PC-3 (cell line): ENCODE measurements around the gene ZNF780B. TPM values are rescaled to one million over a fixed set of nuclear protein-coding genes. Genes with fewer than 3 reads are reported as not detected.

Experiments used
- ATAC-seq: fragments of 200-7000 bp; cut with Tn5 transposase; 2 replicates; pipeline ENCODE4 v1.9.1; 2020; ENCODE audit warnings: mild to moderate bottlenecking, moderate library complexity
- BruUV-seq: library from RNA; stranded (reverse); fragments of 400-500 nt; replicated peaks from 2 replicates; lab custom pipeline; 2021; lab: Mats Ljungman, UMichigan
- CTCF ChIA-PET: fragments of 300-600 bp; sonication (Branson Sonifier 250); formaldehyde crosslinking; loops from one replicate; lab custom pipeline; 2022; ENCODE audit warnings: antibody characterized with exemption; lab: Charles Lee
- POLR2A ChIA-PET: fragments of 300-600 bp; sonication (Branson Sonifier 250); formaldehyde crosslinking; loops from one replicate; lab custom pipeline; 2022; ENCODE audit warnings: antibody characterized with exemption; ENCODE audit not compliant: unreplicated experiment; lab: Charles Lee
- DNase-seq: peaks from one replicate; pipeline ENCODE4 v3.0.0-alpha.2; 2015
- H2AFZ ChIP-seq: fragments of 300-600 bp; sonication (generic); 2 replicates; pipeline ENCODE4 v1.6.0; 2016; ENCODE audit warnings: antibody characterized with exemption, low read length
- H3F3A ChIP-seq: fragments of 300-600 bp; sonication (generic); one replicate; pipeline ENCODE4 v1.6.0; 2017; ENCODE audit warnings: antibody characterized with exemption, low read length, control low read depth, mild to moderate bottlenecking; ENCODE audit not compliant: unreplicated experiment
- H3K27ac ChIP-seq: fragments of 300-600 bp; sonication (generic); 2 replicates; pipeline ENCODE4 v1.5.1; 2016; ENCODE audit warnings: mild to moderate bottlenecking, low read length
- H3K27me3 ChIP-seq: fragments of 300-600 bp; sonication (generic); 2 replicates; pipeline ENCODE4 v1.6.1; 2016; ENCODE audit warnings: low read length, mixed read lengths
- H3K36me3 ChIP-seq: fragments of 300-600 bp; sonication (generic); 2 replicates; pipeline ENCODE4 v1.6.1; 2016; ENCODE audit warnings: low read depth, mixed run types, low read length, mixed read lengths
- H3K4me1 ChIP-seq: fragments of 300-600 bp; sonication (generic); 2 replicates; pipeline ENCODE4 v1.5.1; 2016; ENCODE audit warnings: low read length; ENCODE audit not compliant: insufficient read depth
- H3K4me2 ChIP-seq: fragments of 300-600 bp; sonication (generic); 2 replicates; pipeline ENCODE4 v1.6.0; 2016; ENCODE audit warnings: low read length
- H3K4me3 ChIP-seq: fragments of 300-600 bp; sonication (generic); 2 replicates; pipeline ENCODE4 v1.5.1; 2016; ENCODE audit warnings: mild to moderate bottlenecking, low read length, mixed read lengths
- H3K79me2 ChIP-seq: fragments of 300-600 bp; sonication (generic); 2 replicates; pipeline ENCODE4 v1.6.1; 2017; ENCODE audit warnings: low read length, mixed read lengths
- H3K9ac ChIP-seq: fragments of 300-600 bp; sonication (generic); 2 replicates; pipeline ENCODE4 v1.6.0; 2016; ENCODE audit warnings: mild to moderate bottlenecking, low read length
- H3K9me2 ChIP-seq: fragments of 300-600 bp; sonication (generic); replicated peaks from 2 replicates; pipeline ENCODE4 v1.6.1; 2016; ENCODE audit warnings: mixed run types, low read length, mixed read lengths
- H3K9me3 ChIP-seq: fragments of 300-600 bp; sonication (generic); 2 replicates; pipeline ENCODE4 v1.6.1; 2016; ENCODE audit warnings: low read length, mixed read lengths
- H4K20me1 ChIP-seq: fragments of 300-600 bp; sonication (generic); 2 replicates; pipeline ENCODE4 v1.6.1; 2016; ENCODE audit warnings: low read length, mixed read lengths
- EZH2 ChIP-seq: fragments of 300-600 bp; sonication (generic); IDR thresholded peaks from one replicate; pipeline ENCODE4 v1.6.1; 2017; ENCODE audit warnings: antibody characterized with exemption, mild to moderate bottlenecking, low read length; ENCODE audit not compliant: unreplicated experiment
- EZH2phosphoT487 ChIP-seq: fragments of 300-600 bp; sonication (generic); IDR thresholded peaks from 2 replicates; pipeline ENCODE4 v1.6.1; 2018; ENCODE audit warnings: mild to moderate bottlenecking, antibody characterized with exemption, low read length, borderline replicate concordance
- intact Hi-C: fragments of 100-400 bp; cut with micrococcal nuclease; formaldehyde crosslinking; loops from 2 replicates; pipeline ENCODE4 v1.9.0; 2023
- total RNA-seq: library from RNA; depleted of rRNA; stranded (reverse); fragments of >200 nt; gene quantifications from 2 replicates; pipeline ENCODE4 v1.2.3, GENCODE V29; 2014
- TF ChIP-seq, protein P1 (sequence below): fragments of 300-600 bp; sonication (generic); conservative IDR thresholded peaks from 2 replicates; pipeline ENCODE4 v1.5.1; 2017; ENCODE audit warnings: antibody characterized with exemption, low read depth, mild to moderate bottlenecking, low read length

Gene ZNF780B
- total RNA-seq, 1 experiment from 2014 or later: 7.1 TPM

DNA sequence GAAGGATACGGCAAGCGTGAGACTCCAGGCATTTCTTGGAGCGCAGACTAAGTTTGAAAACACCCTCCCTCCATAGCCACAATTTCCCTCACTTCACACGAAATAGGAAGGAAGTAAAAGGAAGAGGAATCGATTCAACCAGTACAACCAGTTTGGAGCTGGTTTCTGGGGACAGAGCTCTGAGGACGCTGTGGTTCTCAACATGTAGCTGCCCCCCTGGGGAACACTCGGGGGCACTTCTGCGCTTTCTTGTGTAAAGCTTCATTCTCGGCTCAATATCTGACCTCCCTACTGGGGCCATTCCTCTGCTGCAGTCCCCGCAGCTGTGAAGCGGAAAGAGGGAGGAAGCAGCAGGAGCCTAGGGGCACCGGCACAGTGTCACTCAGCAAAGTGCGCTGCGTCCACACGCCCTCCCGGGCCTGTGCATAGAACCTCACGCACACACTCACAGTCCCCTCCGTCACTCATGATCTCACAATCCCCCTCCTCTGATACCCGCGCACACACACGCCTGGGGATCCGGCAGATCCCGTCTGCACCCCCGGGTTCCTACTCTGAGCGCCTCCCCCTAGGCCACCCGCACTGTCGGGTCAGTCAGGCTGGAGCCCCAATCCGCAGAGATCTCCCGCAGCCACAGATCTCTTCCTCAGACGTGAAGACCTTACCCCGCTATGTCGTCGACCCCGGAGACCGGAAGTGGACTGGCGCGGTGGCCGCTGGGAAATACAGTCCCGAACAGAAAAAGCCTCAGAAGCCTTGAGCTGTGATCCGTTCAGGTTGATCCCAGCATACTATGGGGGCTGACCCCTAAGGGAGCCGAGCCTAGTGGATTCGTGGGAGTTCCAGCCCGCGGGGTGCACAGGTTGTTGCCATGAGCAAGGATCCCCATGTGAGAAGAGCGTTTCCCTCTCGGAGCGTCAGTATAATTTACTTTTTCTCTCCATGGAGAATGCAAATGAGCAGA is 34.5 kb upstream of the ZNF780B start, which contains the start of gene ZNF780A:
Gene ZNF780A (minus strand): TSS at position 703 of the 964 bp plus-strand sequence. CDS start 6,190 bp downstream, outside the sequence.
- Histone ChIP-seq H3K36me3 (0 out of 2 replicates have a peak, but pooled peaks cover 3% of the 10 kb centered on the region), H3F3A (no peaks in the 10 kb centered on the region), H3K27ac (peak within 1 kb of the TSS; percentile 61), H3K4me3 (peak within 1 kb of the TSS; percentile 92), H3K4me1 (0 out of 2 replicates have a peak, but pooled peaks cover 9% of the 10 kb centered on the region), H3K9me3 (no peaks in the 10 kb centered on the region), H3K9ac (peak within 1 kb of the TSS; percentile 82), H3K79me2 (peaks cover 39% of the 10 kb centered on the region), H4K20me1 (no peaks in the 10 kb centered on the region; the same call in 1 of the 2 replicates), H3K9me2 (no peaks in the 10 kb centered on the region), H3K4me2 (peak within 1 kb of the TSS; percentile 84), H3K27me3 (no peaks in the 10 kb centered on the region), H2AFZ (peak within 1 kb of the TSS; percentile 95)
- CTCF ChIA-PET: no interaction called here
- intact Hi-C loops: loop anchor here (10.0 kb wide), 1 partner anchor 106 kb away; no protein-coding TSS in a partner anchor
- DNase-seq (peak; percentile 55), ATAC-seq (peak; percentile 90)
- POLR2A ChIA-PET: interaction anchor here (0.6 to 1.6 kb wide), 3 partner anchors 20 to 1273 kb away, joined by 3 to 4 read pairs (median 3); partner anchors contain the start of genes B9D2 and PSMC4
- TF ChIP-seq EZH2phosphoT487 (no peak), EZH2 (no peak)
- TF ChIP-seq, protein P1, sequence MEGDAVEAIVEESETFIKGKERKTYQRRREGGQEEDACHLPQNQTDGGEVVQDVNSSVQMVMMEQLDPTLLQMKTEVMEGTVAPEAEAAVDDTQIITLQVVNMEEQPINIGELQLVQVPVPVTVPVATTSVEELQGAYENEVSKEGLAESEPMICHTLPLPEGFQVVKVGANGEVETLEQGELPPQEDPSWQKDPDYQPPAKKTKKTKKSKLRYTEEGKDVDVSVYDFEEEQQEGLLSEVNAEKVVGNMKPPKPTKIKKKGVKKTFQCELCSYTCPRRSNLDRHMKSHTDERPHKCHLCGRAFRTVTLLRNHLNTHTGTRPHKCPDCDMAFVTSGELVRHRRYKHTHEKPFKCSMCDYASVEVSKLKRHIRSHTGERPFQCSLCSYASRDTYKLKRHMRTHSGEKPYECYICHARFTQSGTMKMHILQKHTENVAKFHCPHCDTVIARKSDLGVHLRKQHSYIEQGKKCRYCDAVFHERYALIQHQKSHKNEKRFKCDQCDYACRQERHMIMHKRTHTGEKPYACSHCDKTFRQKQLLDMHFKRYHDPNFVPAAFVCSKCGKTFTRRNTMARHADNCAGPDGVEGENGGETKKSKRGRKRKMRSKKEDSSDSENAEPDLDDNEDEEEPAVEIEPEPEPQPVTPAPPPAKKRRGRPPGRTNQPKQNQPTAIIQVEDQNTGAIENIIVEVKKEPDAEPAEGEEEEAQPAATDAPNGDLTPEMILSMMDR: no peak
- BruUV-seq: TSS peak; percentile 74

DNA sequence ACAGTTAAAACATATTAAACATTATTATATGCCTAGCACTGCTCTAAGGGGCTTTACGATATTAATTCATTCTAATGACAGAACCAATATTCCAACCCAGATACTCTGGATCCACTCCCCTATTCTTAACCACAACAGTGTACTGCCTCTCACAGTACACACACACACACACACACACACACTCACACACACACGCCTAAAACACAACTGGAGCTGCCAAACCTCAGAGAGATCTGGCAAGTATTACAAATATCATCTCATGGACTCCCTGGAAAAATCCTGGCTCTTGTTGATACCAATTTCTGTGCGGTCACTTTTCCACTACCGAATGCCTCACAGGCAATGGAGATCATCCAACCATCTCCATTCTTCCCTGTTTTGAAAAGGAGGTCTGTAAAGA is 33.4 kb upstream of the ZNF780B start:
- no TSS peak for BruUV-seq
- peaks cover 39% of the 10 kb centered on the region for H3K79me2 ChIP-seq
- DNase-seq (no peak), ATAC-seq (no peak)
- TF ChIP-seq EZH2: no peak
- TF ChIP-seq, protein P1: no peak
- no peak for TF ChIP-seq EZH2phosphoT487
- H3K27ac ChIP-seq: 0 out of 2 replicates have a peak overlapping the region, but pooled peaks have one; percentile 61
- H4K20me1 ChIP-seq: no peaks in the 10 kb centered on the region; the same call in 1 of the 2 replicates
- no peaks in the 10 kb centered on the region for H3K9me2 ChIP-seq
- ChIA-PET POLR2A (no interaction called here), CTCF (no interaction called here)
- peak overlapping the region; percentile 82; the same call in 1 of the 2 replicates for H3K9ac ChIP-seq
- H3K4me1 ChIP-seq: 0 out of 2 replicates have a peak, but pooled peaks cover 9% of the 10 kb centered on the region
- no peaks in the 10 kb centered on the region for H3F3A ChIP-seq
- no peaks in the 10 kb centered on the region for H3K27me3 ChIP-seq
- peak overlapping the region; percentile 95; the same call in 1 of the 2 replicates for H2AFZ ChIP-seq
- no peaks in the 10 kb centered on the region for H3K9me3 ChIP-seq
- H3K36me3 ChIP-seq: 0 out of 2 replicates have a peak, but pooled peaks cover 3% of the 10 kb centered on the region
- intact Hi-C loops: no loop called here
- peak overlapping the region; percentile 92 for H3K4me3 ChIP-seq
- H3K4me2 ChIP-seq: peak overlapping the region; percentile 84
